ENCODE results near the gene KLF17. TPM values are rescaled to one million over a fixed set of nuclear protein-coding genes. Genes with fewer than 3 reads are reported as not detected.
"Not testable (repeated sequence)": the region's sequence is repeated elsewhere in the genome, so short reads cannot be mapped to it uniquely, and the experiment has no call there.

Gene KLF17
- total RNA-seq, 4 donors from 2014 or later: 0.19 TPM; not detected in 3

DNA sequence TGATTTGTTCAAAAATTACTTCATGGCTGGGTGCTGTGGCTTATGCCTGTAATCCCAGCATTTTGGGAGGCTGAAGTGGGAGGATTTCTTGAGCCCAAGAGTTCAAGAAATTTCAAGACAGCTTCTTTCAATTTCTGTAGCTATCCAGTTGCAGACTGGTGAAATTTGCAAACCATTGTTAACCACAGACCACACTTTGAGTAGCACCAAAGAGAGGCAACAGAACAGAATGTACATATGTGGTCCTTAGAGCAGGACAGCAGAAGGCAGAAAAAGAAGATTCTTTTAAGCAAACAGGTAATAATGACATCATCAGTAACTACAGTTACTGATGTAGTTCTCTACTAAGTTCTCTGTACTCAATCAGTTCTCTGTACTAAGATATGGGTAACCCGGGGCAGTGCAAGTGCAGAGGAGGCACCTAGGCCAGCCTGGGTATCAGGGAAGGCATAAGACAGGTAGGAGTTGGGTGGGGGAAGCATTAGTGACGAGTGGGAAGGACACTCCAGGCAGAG lies 5.5 kb upstream of the KLF17 start:
- 68 to 70% methylated on average over 2 of the region's 2 CpGs for WGBS, 2 donors
- DNase-seq: no peak
- intact Hi-C loops (cut with DNase I): no loop called here
- TF ChIP-seq, protein P1, sequence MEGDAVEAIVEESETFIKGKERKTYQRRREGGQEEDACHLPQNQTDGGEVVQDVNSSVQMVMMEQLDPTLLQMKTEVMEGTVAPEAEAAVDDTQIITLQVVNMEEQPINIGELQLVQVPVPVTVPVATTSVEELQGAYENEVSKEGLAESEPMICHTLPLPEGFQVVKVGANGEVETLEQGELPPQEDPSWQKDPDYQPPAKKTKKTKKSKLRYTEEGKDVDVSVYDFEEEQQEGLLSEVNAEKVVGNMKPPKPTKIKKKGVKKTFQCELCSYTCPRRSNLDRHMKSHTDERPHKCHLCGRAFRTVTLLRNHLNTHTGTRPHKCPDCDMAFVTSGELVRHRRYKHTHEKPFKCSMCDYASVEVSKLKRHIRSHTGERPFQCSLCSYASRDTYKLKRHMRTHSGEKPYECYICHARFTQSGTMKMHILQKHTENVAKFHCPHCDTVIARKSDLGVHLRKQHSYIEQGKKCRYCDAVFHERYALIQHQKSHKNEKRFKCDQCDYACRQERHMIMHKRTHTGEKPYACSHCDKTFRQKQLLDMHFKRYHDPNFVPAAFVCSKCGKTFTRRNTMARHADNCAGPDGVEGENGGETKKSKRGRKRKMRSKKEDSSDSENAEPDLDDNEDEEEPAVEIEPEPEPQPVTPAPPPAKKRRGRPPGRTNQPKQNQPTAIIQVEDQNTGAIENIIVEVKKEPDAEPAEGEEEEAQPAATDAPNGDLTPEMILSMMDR (IDR thresholded peaks at IDR 0.05): no peak
- no peak for TF ChIP-seq POLR2A (IDR thresholded peaks at IDR 0.05)
- Histone ChIP-seq H3K4me1 (no peaks in the 10 kb centered on the region), H3K36me3 (no peaks in the 10 kb centered on the region), H3K4me3 (no peak overlapping the region), H3K27me3 (no peaks in the 10 kb centered on the region), H3K27ac (no peak overlapping the region), H3K9me3 (no peaks in the 10 kb centered on the region)

DNA sequence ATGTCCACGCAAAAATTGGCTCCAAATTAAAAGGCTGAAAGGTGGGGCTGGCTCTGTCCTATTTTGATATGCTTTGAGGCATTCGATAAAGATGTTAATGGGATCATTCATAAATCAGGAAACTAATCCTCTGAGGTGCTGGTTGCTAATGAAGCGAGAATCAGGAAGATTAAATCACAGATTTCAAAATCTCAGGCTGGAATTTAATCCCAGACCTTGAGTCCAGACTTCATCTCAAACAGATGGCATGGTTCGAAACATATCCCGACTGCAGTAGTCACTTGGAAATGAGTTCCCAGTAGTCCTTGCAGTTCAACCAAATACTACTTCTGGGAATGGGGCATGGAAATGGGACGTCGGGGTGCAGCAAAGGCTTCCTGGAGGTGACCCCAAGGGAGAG lies 4.5 kb upstream of the KLF17 start:
- intact Hi-C loops (cut with DNase I): no loop called here
- WGBS, 2 donors: 71 to 74% methylated on average over 7 of the region's 7 CpGs

DNA sequence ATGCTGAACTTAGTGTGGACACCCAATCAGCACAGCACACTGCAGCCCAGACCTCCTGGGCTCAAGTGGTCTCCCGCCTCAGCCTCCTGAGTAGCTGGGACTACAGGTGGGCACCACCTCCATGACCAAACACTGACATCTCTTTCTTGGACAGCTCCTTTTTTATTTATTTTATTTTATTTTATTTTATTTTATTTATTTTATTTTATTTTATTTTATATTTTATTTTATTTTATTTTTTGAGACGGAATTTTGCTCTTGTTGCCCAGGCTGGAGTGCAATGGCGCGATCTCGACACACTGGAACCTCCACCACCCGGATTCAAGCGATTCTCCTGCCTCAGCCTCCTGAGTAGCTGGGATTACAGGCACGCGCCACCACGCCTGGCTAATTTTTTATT lies 1.3 kb upstream of the KLF17 start:
- H3K4me3 ChIP-seq: not testable (repeated sequence)
- WGBS, 2 donors: 96 to 99% methylated on average over 8 to 9 of the region's 10 CpGs

More for the DNA sequence above, 4.5 kb upstream of the KLF17 start:
- Histone ChIP-seq H3K27ac (no peak overlapping the region), H3K27me3 (no peaks in the 10 kb centered on the region), H3K4me1 (no peaks in the 10 kb centered on the region), H3K9me3 (no peaks in the 10 kb centered on the region), H3K36me3 (no peaks in the 10 kb centered on the region), H3K4me3 (no peak overlapping the region)
- no peak for DNase-seq
- TF ChIP-seq, protein P1 (IDR thresholded peaks at IDR 0.05): no peak
- no peak for TF ChIP-seq POLR2A (IDR thresholded peaks at IDR 0.05)

DNA sequence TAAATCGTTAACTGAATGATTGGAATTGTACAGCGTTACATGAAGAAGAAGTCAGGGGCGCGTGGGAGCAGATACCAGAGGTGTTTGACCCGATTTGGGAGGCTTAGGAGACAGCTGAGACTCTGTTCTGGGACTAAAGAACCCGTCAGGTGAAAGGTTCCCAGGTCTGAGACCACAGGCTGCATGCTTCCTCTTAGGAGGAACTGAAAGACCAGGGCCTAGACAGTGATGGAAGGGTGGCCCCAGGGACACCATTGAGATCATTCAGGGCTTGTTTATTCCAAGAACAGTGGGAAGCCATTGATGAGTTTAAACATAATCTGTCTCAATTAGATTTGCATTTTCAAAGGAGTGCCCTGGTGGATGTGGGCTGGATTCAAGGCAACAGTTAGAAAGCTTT lies 904 bp downstream of the KLF17 start:
- Histone ChIP-seq H3K4me1 (no peaks in the 10 kb centered on the region), H3K27me3 (peaks cover 0 to 12% (median 0%) of the 10 kb centered on the region in 4 donors), H3K36me3 (no peaks in the 10 kb centered on the region), H3K4me3 (no peak overlapping the region), H3K9me3 (no peaks in the 10 kb centered on the region), H3K27ac (no peak overlapping the region)
- intact Hi-C loops (cut with DNase I): no loop called here
- WGBS, 2 donors: 76 to 78% methylated on average over 6 of the region's 6 CpGs
- no peak for DNase-seq
- no peak for TF ChIP-seq POLR2A (IDR thresholded peaks at IDR 0.05)
- TF ChIP-seq, protein P1 (IDR thresholded peaks at IDR 0.05): no peak

More for the DNA sequence above, 1.3 kb upstream of the KLF17 start:
- H3K27me3 ChIP-seq; DNase-seq; H3K9me3 ChIP-seq; H3K27ac ChIP-seq; H3K4me1 ChIP-seq; H3K36me3 ChIP-seq; intact Hi-C loops (cut with DNase I): not testable (repeated sequence)

DNA sequence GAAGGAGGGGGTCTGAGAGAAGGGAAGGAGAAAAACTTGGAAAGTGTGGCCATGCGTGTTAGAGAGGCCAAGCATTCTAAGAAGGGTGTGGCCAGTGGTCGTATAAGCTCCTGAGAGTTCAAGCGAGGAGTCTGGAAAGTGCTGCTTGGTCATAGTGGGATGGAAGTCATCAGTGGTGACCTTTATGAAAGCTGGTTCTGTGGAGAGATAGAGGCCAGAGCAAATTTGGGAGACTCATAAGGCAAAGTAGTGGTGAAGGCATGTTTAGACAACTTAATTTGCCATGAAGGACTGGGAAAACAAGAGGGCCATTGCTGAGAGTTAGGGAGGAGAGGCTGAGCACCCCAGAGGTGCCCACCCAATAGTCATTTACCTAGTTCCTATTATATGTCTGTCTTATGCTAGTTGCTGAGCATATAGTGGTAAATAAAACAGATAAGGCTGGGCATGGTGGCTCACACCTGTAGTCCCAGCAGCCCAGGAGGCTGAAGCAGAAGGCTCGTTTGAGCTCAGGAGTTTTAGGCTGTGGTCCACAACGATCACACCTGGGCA lies 1.9 kb downstream of the KLF17 start:
- 71 to 75% methylated on average over 5 of the region's 5 CpGs for WGBS, 2 donors
- Histone ChIP-seq H3K27ac (no peak overlapping the region), H3K4me1 (no peaks in the 10 kb centered on the region), H3K36me3 (no peaks in the 10 kb centered on the region), H3K27me3 (peaks cover 0 to 12% (median 0%) of the 10 kb centered on the region in 4 donors), H3K9me3 (no peaks in the 10 kb centered on the region), H3K4me3 (no peak overlapping the region)
- intact Hi-C loops (cut with DNase I): no loop called here
- DNase-seq: no peak
- no peak for TF ChIP-seq POLR2A (IDR thresholded peaks at IDR 0.05)
- TF ChIP-seq, protein P1 (IDR thresholded peaks at IDR 0.05): no peak

All from esophagus squamous epithelium (tissue), 5 donors.